K562 (cell line): ENCODE measurements around the gene TAS1R3. TPM values are rescaled to one million over a fixed set of nuclear protein-coding genes. Genes with fewer than 3 reads are reported as not detected.
A peak's percentile ranks its signal among the peaks of the same experiment; 100 is the strongest.

ENCODE experiments used
- ATAC-seq: fragments of 200-7000 bp; cut with Tn5 transposase; 3 replicates; pipeline ENCODE4 v1.9.1; 2020; ENCODE audit warnings: moderate library complexity
- BruUV-seq: library from RNA; stranded (reverse); fragments of 400-500 nt; replicated peaks from 2 replicates; lab custom pipeline; 2021; lab: Mats Ljungman, UMichigan
- CTCF ChIA-PET: fragments of 300-600 bp; formaldehyde crosslinking; extraction: SDS; loops from one replicate; lab custom pipeline; 2021; ENCODE audit warnings: low intra/inter-chr PET ratio; lab: Yijun Ruan, JAX
- POLR2A ChIA-PET: fragments of 300-600, 350-650 bp; sonication (Branson Sonifier 250); formaldehyde crosslinking; extraction: SDS; loops from one replicate; lab custom pipeline; 2021; ENCODE audit warnings: antibody characterized with exemption, inconsistent platforms; lab: Yijun Ruan, JAX
- DNase-seq, 4 experiments: peaks; one replicate each; pipeline versions ENCODE4 v3.0.0 to v3.0.0-alpha.2; 2011 to 2018; ENCODE audit warnings: low spot score in 3 of 4, mixed read lengths in 3 of 4; ENCODE audit errors: extremely low read depth in 1 of 4
- FAIRE-seq: peaks from 2 replicates; lab custom pipeline; 2011; peaks lifted over from hg19 to GRCh38; lab: Jason Lieb, UNC
- H2AFZ ChIP-seq: 2 replicates; pipeline ENCODE4 v1.6.0; 2011; ENCODE audit warnings: low read depth, low read length, control low read depth, inconsistent platforms
- H3K27ac ChIP-seq: fragments of 200-600 bp; 3 replicates; pipeline ENCODE4 v1.8.0; 2011; ENCODE audit warnings: low read depth, mild to moderate bottlenecking, control low read depth, inconsistent platforms, low read length, moderate library complexity, mixed read lengths; ENCODE audit errors: extremely low read depth
- H3K27me3 ChIP-seq, 2 experiments: fragments of 300-600 bp in 1 of 2; 2 replicates in 1 of 2; 3 replicates in 1 of 2; pipeline versions ENCODE4 v1.6.0 to v1.8.0; 2011; ENCODE audit warnings: inconsistent platforms in 2 of 2, low read length in 2 of 2, mild to moderate bottlenecking in 1 of 2, mixed read lengths in 1 of 2, moderate library complexity in 1 of 2; ENCODE audit not compliant: control insufficient read depth in 2 of 2, insufficient read depth in 2 of 2
- H3K36me3 ChIP-seq: fragments of 300-600 bp; 3 replicates; pipeline ENCODE4 v1.8.0; 2011; ENCODE audit warnings: mild to moderate bottlenecking, low read length, inconsistent platforms; ENCODE audit not compliant: control insufficient read depth, insufficient read depth
- H3K4me1 ChIP-seq, 2 experiments: fragments of 200-600 bp in 1 of 2; replicated peaks in 1 of 2; 2 replicates in 1 of 2; 3 replicates in 1 of 2; pipeline versions ENCODE4 v1.5.1 to v1.8.0; 2011; ENCODE audit warnings: inconsistent platforms in 2 of 2, low read length in 2 of 2, mild to moderate bottlenecking in 1 of 2, mixed read lengths in 1 of 2, moderate library complexity in 1 of 2; ENCODE audit not compliant: control insufficient read depth in 2 of 2, insufficient read depth in 2 of 2
- H3K4me2 ChIP-seq: 2 replicates; pipeline ENCODE4 v1.6.1; 2011; ENCODE audit warnings: low read length, control low read depth, inconsistent platforms, mixed read lengths; ENCODE audit not compliant: insufficient read depth
- H3K4me3 ChIP-seq: fragments of 200-600 bp; sonication (generic), shearing (Covaris generic); 2 replicates; pipeline ENCODE4 v1.5.1; 2016; ENCODE audit warnings: control low read depth, inconsistent platforms
- H3K79me2 ChIP-seq: fragments of 200-600 bp; 3 replicates; pipeline ENCODE4 v1.8.0; 2011; ENCODE audit warnings: low read length, inconsistent platforms; ENCODE audit not compliant: control insufficient read depth, insufficient read depth
- H3K9ac ChIP-seq, 2 experiments: 2 replicates each; pipeline versions ENCODE4 v1.6.0 to v1.6.1; 2011; ENCODE audit warnings: low read depth in 2 of 2, low read length in 2 of 2, control low read depth in 1 of 2, inconsistent platforms in 1 of 2, mild to moderate bottlenecking in 1 of 2, mixed read lengths in 1 of 2; ENCODE audit not compliant: insufficient read depth in 1 of 2
- H3K9me1 ChIP-seq: one replicate; pipeline ENCODE4 v1.6.0; 2011; ENCODE audit warnings: inconsistent platforms, mild to moderate bottlenecking, low read length, moderate library complexity; ENCODE audit not compliant: control insufficient read depth, insufficient read depth
- H3K9me3 ChIP-seq: replicated peaks from 2 replicates; pipeline ENCODE4 v1.5.1; 2011; ENCODE audit warnings: low read depth, low read length, inconsistent platforms; ENCODE audit not compliant: control insufficient read depth, insufficient read depth
- H4K20me1 ChIP-seq: replicated peaks from 2 replicates; pipeline ENCODE4 v1.6.1; 2011; ENCODE audit warnings: low read length, inconsistent platforms, mixed read lengths; ENCODE audit not compliant: control insufficient read depth, insufficient read depth
- HNRNPL ChIP-seq: fragments of 200-400 bp; formaldehyde crosslinking; IDR thresholded peaks from 2 replicates; pipeline ENCODE4 v1.6.1; 2017; ENCODE audit warnings: low read depth, mild to moderate bottlenecking, low read length
- HNRNPLL ChIP-seq: fragments of 200-400 bp; formaldehyde crosslinking; IDR thresholded peaks from 2 replicates; pipeline ENCODE4 v1.6.1; 2017; ENCODE audit warnings: low read length, low read depth, mild to moderate bottlenecking; ENCODE audit not compliant: poor library complexity, severe bottlenecking
- PCBP1 ChIP-seq: fragments of 200-400 bp; formaldehyde crosslinking; IDR thresholded peaks from 2 replicates; pipeline ENCODE4 v1.6.1; 2018; ENCODE audit warnings: mild to moderate bottlenecking, low read depth, low read length; ENCODE audit not compliant: poor library complexity, severe bottlenecking
- POLR2G ChIP-seq: fragments of 200-400 bp; formaldehyde crosslinking; IDR thresholded peaks from 2 replicates; pipeline ENCODE4 v1.6.1; 2017; ENCODE audit warnings: low read depth, mild to moderate bottlenecking, antibody characterized with exemption, low read length, moderate library complexity
- RBFOX2 ChIP-seq: fragments of 200-400 bp; formaldehyde crosslinking; IDR thresholded peaks from 2 replicates; pipeline ENCODE4 v1.6.1; 2017; ENCODE audit warnings: low read depth, mild to moderate bottlenecking, low read length, moderate library complexity
- ZBTB33 ChIP-seq: sonication (generic); formaldehyde crosslinking; IDR thresholded peaks from 2 replicates; pipeline ENCODE4 v1.8.1; 2023; ENCODE audit warnings: mild to moderate bottlenecking, missing genetic modification reagents
- WGBS: fragments of 100-300 bp; shearing (Covaris generic); methylation state at CpG from one replicate; pipeline ENCODE4 v1.1.6; 2016; ENCODE audit warnings: low coverage, mixed read lengths; ENCODE audit not compliant: insufficient coverage; ENCODE audit errors: missing lambda C conversion rate; 5-methylcytosine and 5-hydroxymethylcytosine counted together
- in situ Hi-C: fragments of 300-500 bp; cut with MboI; formaldehyde crosslinking; loops from 4 replicates; pipeline ENCODE4 v1.15.0; 2018; ENCODE audit warnings: inconsistent platforms, mixed read lengths
- intact Hi-C: fragments of 100-400 bp; cut with micrococcal nuclease; formaldehyde crosslinking; loops from 2 replicates; pipeline ENCODE4 v1.14.2; 2022
- polyA plus RNA-seq, 8 experiments: library from polyadenylated mRNA; depleted of rRNA in 4 of 8; stranded (reverse) in 5 of 8; unstranded in 3 of 8; fragments of >200 nt; fragmentation: Nextera tagmentation in 2 of 8; fragmentation: Illumina TruSeq in 1 of 8; extraction: Ambion mirVana in 2 of 8; extraction: Trizol in 1 of 8; gene quantifications; 2 replicates each; pipeline versions ENCODE4 v1.2.1 to v1.2.3, GENCODE V29; 2011 to 2014; ENCODE audit warnings: inconsistent platforms in 1 of 8, missing spikeins in 1 of 8
- total RNA-seq, 7 experiments: library from RNA; depleted of rRNA in 6 of 7; stranded (reverse); fragments of >200 nt in 6 of 7; fragmentation: Illumina TruSeq in 2 of 7; extraction: Trizol in 2 of 7; gene quantifications; 2 replicates each; pipeline versions ENCODE4 v1.2.1 to v1.2.3, GENCODE V29; 2011 to 2021; ENCODE audit warnings: low replicate concordance in 1 of 7

Gene TAS1R3
- total and polyA plus RNA-seq, 9 of the 15 experiments (the other 6 are each of a cell fraction or from before 2014, with no cell fraction given), result 0.07 to 0.13 TPM; not detected in 7

GRCh38 chr1:1355416-1355815, 24.3 kb downstream of the TAS1R3 start:
- CTCF ChIA-PET, result no interaction called here

More at GRCh38 chr1:1355416-1355815, 24.3 kb downstream of the TAS1R3 start:
- peaks cover 3% of the 10 kb centered on the region; the same call in 1 of the 2 replicates for H4K20me1 ChIP-seq
- POLR2A ChIA-PET, result no interaction called here
- H3K4me1 ChIP-seq, result peaks cover 24 to 87% of the 10 kb centered on the region in 2 experiments
- H3K4me2 ChIP-seq, result no peak overlapping the region
- BruUV-seq, result no TSS peak
- TF ChIP-seq HNRNPLL (no peak), HNRNPL (no peak), RBFOX2 (0 out of 2 replicates have a peak, but pooled peaks have one; percentile 5), POLR2G (peak; percentile 27; the same call in 1 of the 2 replicates), PCBP1 (peak; percentile 9), ZBTB33 (CRISPR knock-in tag) (peak; percentile 86)
- intact Hi-C loops (no loop called here), in situ Hi-C loops (no loop called here)
- H3K27me3 ChIP-seq, result no peaks in the 10 kb centered on the region
- 88% methylated on average over 28 of the region's 52 CpGs for WGBS
- no peak overlapping the region for H3K9ac ChIP-seq
- FAIRE-seq (no peak), ATAC-seq (no peak), DNase-seq (no peak)
- H3K36me3 ChIP-seq, result no peaks in the 10 kb centered on the region
- H3K4me3 ChIP-seq, result no peak overlapping the region
- H2AFZ ChIP-seq, result no peak overlapping the region
- H3K27ac ChIP-seq, result no peak overlapping the region
- no peaks in the 10 kb centered on the region for H3K9me3 ChIP-seq
- peaks cover 10% of the 10 kb centered on the region; the same call in 2 of the 3 replicates for H3K79me2 ChIP-seq
- H3K9me1 ChIP-seq, result no peaks in the 10 kb centered on the region
